H1 (cell line): ENCODE results near the gene PRSS38. TPM values are rescaled to one million over a fixed set of nuclear protein-coding genes. Genes with fewer than 3 reads are reported as not detected.

ENCODE experiments used
- CTBP2 ChIP-seq: IDR thresholded peaks from 2 replicates; pipeline ENCODE4 v1.7.0; 2011; ENCODE audit warnings: borderline replicate concordance, mild to moderate bottlenecking, moderate library complexity, mixed read lengths, low read length; ENCODE audit not compliant: insufficient read depth, insufficient read length
- HDAC6 ChIP-seq: IDR thresholded peaks from one replicate; pipeline ENCODE4 v1.7.1; 2012; ENCODE audit warnings: low read depth, mild to moderate bottlenecking, inconsistent platforms, low read length, moderate library complexity
- KDM1A ChIP-seq: fragments of 200-600, 300-600 bp; sonication (generic); IDR thresholded peaks from 2 replicates; pipeline ENCODE4 v1.7.1; 2016; ENCODE audit warnings: mild to moderate bottlenecking, low read length, borderline replicate concordance
- KDM5A ChIP-seq: fragments of 200-600 bp; IDR thresholded peaks from 2 replicates; pipeline ENCODE4 v1.7.1; 2012; ENCODE audit warnings: mild to moderate bottlenecking, low read length, inconsistent platforms, mixed read lengths
- SIX5 ChIP-seq: IDR thresholded peaks from 2 replicates; pipeline ENCODE4 v1.6.1; 2011; ENCODE audit warnings: mild to moderate bottlenecking, low read depth, low read length
- SP2 ChIP-seq: IDR thresholded peaks from 2 replicates; pipeline ENCODE4 v1.6.1; 2012; ENCODE audit warnings: mild to moderate bottlenecking, low read length, inconsistent platforms
- YY1 ChIP-seq: IDR thresholded peaks from 2 replicates; pipeline ENCODE4 v1.6.1; 2011; ENCODE audit warnings: low read depth, mild to moderate bottlenecking, low read length
- polyA plus RNA-seq, 7 experiments: library from polyadenylated mRNA; depleted of rRNA in 3 of 7; stranded (reverse) in 5 of 7; unstranded in 2 of 7; fragments of >200 nt in 5 of 7; fragments of 200-250 nt in 2 of 7; gene quantifications; 1 replicate in 5 of 7; 2 replicates in 1 of 7; 4 replicates in 1 of 7; pipeline versions ENCODE4 v1.2.1 to v1.2.3, GENCODE V29; 2011 to 2013; ENCODE audit warnings: missing spikeins in 2 of 7, mixed read lengths in 2 of 7
- total RNA-seq: library from RNA; stranded (reverse); fragmentation: NEBNext Ultra II Directional; extraction: Animal tissue kit (Norgen Biotek cat#: 25700); gene quantifications from 2 replicates; pipeline ENCODE4 v1.2.1, GENCODE V29; 2021
- TF ChIP-seq, protein P1 (sequence below): IDR thresholded peaks from 2 replicates; pipeline ENCODE4 v1.6.1; 2012; ENCODE audit warnings: inconsistent platforms
- TF ChIP-seq, protein P2 (sequence below): fragments of 300-600 bp; sonication (generic); IDR thresholded peaks from 2 replicates; pipeline ENCODE4 v1.7.1; 2012; ENCODE audit warnings: low read length, moderate library complexity, mild to moderate bottlenecking, inconsistent platforms; ENCODE audit not compliant: insufficient replicate concordance

Gene PRSS38
- total and polyA plus RNA-seq, 2 of the 8 experiments (the other 6 are each of a cell fraction or from before 2014, with no cell fraction given), result not detected

GRCh38 chr1:227792216-227793078, 23.0 kb upstream of the PRSS38 start (continued):
- TF ChIP-seq SP2 (no peak), KDM1A (peak; percentile 83; the same call in 1 of the 2 replicates), HDAC6 (no peak), CTBP2 (no peak), KDM5A (no peak), SIX5 (no peak), YY1 (no peak)
- TF ChIP-seq, protein P1, sequence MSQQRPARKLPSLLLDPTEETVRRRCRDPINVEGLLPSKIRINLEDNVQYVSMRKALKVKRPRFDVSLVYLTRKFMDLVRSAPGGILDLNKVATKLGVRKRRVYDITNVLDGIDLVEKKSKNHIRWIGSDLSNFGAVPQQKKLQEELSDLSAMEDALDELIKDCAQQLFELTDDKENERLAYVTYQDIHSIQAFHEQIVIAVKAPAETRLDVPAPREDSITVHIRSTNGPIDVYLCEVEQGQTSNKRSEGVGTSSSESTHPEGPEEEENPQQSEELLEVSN, result peak; percentile 83
- TF ChIP-seq, protein P2, sequence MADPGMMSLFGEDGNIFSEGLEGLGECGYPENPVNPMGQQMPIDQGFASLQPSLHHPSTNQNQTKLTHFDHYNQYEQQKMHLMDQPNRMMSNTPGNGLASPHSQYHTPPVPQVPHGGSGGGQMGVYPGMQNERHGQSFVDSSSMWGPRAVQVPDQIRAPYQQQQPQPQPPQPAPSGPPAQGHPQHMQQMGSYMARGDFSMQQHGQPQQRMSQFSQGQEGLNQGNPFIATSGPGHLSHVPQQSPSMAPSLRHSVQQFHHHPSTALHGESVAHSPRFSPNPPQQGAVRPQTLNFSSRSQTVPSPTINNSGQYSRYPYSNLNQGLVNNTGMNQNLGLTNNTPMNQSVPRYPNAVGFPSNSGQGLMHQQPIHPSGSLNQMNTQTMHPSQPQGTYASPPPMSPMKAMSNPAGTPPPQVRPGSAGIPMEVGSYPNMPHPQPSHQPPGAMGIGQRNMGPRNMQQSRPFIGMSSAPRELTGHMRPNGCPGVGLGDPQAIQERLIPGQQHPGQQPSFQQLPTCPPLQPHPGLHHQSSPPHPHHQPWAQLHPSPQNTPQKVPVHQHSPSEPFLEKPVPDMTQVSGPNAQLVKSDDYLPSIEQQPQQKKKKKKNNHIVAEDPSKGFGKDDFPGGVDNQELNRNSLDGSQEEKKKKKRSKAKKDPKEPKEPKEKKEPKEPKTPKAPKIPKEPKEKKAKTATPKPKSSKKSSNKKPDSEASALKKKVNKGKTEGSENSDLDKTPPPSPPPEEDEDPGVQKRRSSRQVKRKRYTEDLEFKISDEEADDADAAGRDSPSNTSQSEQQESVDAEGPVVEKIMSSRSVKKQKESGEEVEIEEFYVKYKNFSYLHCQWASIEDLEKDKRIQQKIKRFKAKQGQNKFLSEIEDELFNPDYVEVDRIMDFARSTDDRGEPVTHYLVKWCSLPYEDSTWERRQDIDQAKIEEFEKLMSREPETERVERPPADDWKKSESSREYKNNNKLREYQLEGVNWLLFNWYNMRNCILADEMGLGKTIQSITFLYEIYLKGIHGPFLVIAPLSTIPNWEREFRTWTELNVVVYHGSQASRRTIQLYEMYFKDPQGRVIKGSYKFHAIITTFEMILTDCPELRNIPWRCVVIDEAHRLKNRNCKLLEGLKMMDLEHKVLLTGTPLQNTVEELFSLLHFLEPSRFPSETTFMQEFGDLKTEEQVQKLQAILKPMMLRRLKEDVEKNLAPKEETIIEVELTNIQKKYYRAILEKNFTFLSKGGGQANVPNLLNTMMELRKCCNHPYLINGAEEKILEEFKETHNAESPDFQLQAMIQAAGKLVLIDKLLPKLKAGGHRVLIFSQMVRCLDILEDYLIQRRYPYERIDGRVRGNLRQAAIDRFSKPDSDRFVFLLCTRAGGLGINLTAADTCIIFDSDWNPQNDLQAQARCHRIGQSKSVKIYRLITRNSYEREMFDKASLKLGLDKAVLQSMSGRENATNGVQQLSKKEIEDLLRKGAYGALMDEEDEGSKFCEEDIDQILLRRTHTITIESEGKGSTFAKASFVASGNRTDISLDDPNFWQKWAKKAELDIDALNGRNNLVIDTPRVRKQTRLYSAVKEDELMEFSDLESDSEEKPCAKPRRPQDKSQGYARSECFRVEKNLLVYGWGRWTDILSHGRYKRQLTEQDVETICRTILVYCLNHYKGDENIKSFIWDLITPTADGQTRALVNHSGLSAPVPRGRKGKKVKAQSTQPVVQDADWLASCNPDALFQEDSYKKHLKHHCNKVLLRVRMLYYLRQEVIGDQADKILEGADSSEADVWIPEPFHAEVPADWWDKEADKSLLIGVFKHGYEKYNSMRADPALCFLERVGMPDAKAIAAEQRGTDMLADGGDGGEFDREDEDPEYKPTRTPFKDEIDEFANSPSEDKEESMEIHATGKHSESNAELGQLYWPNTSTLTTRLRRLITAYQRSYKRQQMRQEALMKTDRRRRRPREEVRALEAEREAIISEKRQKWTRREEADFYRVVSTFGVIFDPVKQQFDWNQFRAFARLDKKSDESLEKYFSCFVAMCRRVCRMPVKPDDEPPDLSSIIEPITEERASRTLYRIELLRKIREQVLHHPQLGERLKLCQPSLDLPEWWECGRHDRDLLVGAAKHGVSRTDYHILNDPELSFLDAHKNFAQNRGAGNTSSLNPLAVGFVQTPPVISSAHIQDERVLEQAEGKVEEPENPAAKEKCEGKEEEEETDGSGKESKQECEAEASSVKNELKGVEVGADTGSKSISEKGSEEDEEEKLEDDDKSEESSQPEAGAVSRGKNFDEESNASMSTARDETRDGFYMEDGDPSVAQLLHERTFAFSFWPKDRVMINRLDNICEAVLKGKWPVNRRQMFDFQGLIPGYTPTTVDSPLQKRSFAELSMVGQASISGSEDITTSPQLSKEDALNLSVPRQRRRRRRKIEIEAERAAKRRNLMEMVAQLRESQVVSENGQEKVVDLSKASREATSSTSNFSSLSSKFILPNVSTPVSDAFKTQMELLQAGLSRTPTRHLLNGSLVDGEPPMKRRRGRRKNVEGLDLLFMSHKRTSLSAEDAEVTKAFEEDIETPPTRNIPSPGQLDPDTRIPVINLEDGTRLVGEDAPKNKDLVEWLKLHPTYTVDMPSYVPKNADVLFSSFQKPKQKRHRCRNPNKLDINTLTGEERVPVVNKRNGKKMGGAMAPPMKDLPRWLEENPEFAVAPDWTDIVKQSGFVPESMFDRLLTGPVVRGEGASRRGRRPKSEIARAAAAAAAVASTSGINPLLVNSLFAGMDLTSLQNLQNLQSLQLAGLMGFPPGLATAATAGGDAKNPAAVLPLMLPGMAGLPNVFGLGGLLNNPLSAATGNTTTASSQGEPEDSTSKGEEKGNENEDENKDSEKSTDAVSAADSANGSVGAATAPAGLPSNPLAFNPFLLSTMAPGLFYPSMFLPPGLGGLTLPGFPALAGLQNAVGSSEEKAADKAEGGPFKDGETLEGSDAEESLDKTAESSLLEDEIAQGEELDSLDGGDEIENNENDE, result no peak
